SK-N-MC (cell line): ENCODE measurements around the gene BATF2.

Experiments
- EZH2 ChIP-seq: fragments of 200-600 bp; sonication (generic); IDR thresholded peaks from one replicate; pipeline ENCODE4 v1.6.1; 2017; ENCODE audit warnings: antibody characterized with exemption
- POLR2AphosphoS5 ChIP-seq: IDR thresholded peaks from 2 replicates; pipeline ENCODE4 v1.6.1; 2012; ENCODE audit warnings: mild to moderate bottlenecking, low read depth, low read length, borderline replicate concordance

DNA sequence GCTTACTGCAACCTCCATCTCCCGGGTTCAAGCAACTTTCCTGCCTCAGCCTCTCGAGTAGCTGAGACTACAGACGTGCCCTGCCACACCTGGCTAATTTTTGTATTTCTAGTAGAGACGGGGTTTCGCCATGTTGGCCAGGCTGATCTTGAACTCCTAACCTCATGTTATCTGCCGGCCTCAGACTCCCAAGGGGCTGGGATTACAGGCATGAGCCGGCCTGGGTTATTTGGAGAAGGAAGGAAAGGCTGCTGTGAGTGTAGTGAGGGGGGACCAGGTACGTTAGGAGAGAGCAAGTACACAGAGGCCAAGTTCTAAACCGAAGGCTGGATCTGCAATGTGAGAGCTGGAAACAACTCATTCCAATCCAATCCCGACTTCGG, 453 bp downstream of the BATF2 start:
- TF ChIP-seq POLR2AphosphoS5 (no peak), EZH2 (no peak)
